DMS114 treated with DMSO at 0.1 percent for 48 hours (cell line): ENCODE data around the gene IMPDH1.

Source experiments
- DNase-seq: peaks from one replicate; lab custom pipeline; 2025; ENCODE audit not compliant: unreplicated experiment; lab: John Stamatoyannopoulos, UW

IMPDH1 gene

DNA sequence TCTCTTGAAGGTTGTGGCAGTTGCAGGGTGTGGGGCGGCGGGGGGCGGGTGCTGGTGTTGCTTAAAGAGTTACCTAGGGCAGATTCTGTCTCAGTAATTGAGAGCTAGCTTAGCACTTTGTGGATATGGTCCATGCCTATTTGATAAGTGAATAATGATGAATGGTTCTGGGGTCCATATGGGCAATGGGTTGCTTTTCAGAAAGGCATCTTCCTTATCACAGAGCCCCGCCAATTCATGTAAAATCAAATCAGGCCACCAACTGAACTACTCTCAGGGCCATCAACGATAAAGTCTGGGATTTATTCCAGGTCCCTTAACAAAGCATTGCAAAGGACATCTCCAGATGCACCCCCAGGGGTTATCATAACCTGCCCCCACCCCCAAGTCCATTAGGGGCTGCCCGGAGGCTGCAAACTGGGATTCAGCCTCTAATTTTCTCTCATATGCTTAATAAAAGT is 46.5 kb downstream of the IMPDH1 start:
- DNase-seq, result no peak

DNA sequence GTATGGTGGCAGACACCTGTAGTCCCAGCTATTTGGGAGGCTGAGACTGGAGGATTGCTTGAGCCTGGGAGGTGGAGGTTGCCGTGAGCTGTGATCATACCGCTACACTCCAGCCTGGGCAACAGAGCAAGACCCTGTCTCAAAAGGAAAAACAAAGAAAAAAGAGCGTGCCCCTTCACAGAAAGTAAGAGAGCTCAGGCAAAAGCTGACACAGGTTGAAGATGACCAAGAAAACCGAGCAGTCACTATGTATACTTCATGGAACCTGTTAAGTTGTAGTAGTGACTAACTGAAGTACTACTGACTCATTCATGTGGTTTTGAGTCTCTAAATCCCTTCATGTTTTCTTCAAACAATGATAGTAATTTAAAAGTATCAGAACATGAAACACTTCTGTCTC is 47.1 kb downstream of the IMPDH1 start:
- no peak for DNase-seq

GRCh38 chr7:128361411-128362379 is 48.1 kb downstream of the IMPDH1 start, which contains the start of gene PRRT4:
TSS of gene PRRT4 (minus strand) at chr7:128361690.
- DNase-seq, result no peak

DNA sequence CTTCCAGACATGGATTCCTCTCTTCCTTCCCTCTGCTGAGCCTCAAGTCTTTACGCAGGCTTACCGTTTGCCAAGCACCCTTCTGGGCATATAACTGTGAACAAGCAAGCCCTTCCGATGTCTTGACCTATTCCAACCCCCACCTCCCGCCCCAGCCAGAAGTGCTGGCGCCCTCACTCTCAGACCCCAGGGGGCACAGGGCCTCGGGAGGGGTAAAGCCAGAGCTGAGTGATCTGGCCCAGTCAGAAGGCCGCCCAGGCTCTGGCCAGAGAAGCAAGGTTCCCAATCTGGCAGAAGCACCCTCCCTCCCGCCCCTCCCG is 49.5 kb downstream of the IMPDH1 start:
- DNase-seq, result no peak

DNA sequence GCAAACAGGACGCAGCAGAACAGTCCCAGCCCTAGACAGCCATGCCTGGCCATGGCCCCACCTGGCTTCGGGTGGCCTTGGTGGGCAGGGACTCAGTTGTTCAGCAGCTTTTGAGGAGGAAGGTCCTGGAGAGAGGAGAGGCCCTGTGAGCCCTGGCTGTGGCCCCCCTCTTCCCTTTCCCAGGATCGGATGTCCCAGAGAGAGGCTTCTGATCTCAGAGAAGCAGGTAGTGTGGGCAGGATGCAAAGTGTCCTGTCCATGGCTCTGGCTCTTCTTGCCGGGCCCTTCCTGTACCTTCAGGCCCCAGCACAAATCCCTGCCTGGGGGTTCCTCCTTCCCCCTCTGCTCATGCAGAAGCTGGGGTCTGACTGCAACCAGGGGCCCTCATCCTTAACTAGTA is 49.8 kb downstream of the IMPDH1 start:
- DNase-seq, result no peak

GRCh38 chr7:128359336-128359735 is 50.4 kb downstream of the IMPDH1 start:
- DNase-seq, result no peak

GRCh38 chr7:128358233-128358632 is 51.5 kb downstream of the IMPDH1 start:
- DNase-seq, result no peak

- DNase-seq, result no peak
These were observed 52.6 kb downstream of the IMPDH1 start for GRCh38 chr7:128357217-128357613.

- DNase-seq, result no peak
These were observed 53.1 kb downstream of the IMPDH1 start for GRCh38 chr7:128356546-128357216.

- DNase-seq, result no peak
These were observed 56.2 kb downstream of the IMPDH1 start for GRCh38 chr7:128353610-128354009.

DNA sequence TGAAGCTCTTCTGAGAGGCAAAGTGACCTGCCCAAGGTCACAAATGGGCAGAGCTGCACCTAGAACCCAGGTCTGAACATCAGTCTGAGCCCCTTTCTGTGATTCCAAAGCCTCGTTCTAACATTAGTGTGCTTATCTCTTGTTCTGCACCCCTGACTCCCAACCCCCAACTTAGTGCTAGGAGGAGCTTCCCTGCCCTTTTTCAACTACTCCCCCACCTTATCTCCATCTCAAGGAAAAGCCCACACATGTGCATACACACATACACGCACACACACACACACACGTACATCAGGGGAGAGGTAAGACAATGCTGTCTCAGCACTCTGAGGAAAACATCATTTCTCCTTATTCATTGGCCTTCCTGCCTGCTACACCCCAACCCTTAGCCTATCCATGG is 56.6 kb downstream of the IMPDH1 start:
- DNase-seq, result no peak

DNA sequence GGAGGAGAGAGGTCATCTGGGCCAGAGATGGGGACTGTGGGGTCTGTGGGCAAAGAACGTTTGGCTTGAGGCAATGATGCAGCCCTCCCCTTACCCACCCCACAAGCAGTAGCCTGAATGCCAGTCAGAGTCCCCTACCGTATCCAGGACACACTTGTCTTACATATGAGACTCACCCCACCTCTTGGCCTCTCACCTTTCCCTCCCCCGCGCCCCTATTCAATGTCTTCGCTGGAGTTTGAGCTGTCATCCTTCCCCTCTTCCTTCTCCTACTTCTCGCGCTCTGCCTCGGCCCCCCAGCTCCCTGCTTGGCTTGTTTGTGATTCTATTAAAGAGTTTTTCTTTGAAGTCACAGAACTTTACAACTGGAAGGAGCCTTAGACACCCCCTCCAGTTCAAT is 57.1 kb downstream of the IMPDH1 start:
- no peak for DNase-seq

GRCh38 chr7:128352153-128352537 is 57.6 kb downstream of the IMPDH1 start:
- DNase-seq, result no peak

DNA sequence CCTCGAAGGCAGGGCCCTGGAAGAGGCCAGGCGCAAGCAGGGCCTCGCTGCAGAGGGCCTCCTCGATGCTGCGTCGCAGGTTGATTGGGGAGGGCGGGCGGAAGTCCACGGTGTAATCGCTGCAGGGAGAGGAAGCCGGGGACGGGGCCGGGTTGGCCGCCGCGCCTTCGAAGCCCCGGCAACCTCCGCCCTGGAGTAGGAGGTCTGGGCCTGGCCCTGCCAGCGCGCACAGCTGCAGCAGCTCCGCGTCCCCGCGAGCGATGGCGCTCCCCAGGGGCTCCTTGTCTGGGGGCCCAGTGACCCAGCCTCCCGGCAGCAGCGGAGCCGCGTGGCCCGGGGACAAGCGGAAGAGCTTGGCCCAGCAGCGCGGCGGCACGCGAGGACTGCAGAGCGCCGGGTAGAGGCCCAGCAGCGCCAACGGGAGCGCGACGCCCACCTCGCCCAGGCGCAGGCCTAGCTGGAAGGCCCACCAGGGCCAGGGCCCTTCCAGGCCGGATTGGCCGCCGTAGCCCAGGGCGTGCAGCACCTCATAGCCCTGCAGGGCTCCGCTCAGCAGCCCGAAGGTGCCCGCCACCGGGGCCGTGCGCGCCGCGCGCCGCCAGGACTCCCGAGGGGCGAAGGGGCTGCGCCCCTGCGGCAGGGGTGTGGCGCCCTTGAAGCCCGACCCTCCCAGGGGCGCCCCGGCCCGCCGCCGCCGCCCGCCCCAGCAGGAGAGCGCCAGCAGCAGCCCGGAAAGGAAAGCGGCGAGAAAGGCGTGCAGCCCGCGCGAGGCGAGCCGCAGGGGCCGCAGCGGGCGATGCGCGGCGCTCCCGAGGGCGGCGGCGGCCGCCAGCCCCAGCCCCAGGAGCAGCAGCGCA is 58.3 kb downstream of the IMPDH1 start:
- no peak for DNase-seq

DNA sequence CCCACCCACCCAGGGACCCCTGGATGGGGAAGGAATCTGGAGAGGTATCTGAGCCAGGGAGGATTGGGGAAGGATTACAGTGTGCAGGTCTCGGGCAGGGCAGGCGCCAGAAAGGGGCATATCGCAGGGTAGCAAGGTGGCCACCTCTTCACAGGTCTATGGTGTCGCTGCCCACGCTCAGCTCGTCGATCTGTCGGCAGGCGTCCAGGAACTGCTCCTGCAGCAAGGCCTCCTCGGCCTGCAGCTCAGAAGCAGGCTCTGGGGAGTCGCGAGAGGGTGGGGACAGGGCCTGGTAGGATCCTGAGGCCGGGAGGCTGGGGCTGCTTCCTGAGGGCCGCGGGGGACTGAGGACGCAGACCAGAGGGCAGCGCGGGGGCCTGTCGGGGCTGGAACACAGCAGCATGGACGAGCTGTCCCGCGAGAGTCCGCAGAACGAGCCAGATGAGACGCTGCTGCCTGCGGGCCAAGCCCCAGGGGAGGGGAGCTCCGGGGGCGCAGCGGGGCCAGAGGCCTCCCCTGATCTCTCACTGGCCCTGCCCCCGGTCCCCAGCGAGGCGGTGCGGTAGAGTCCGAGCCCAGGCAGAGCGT is 59.0 kb downstream of the IMPDH1 start:
- DNase-seq, result no peak

- DNase-seq, result no peak
These were observed 60.3 kb downstream of the IMPDH1 start for GRCh38 chr7:128349466-128349825.

DNA sequence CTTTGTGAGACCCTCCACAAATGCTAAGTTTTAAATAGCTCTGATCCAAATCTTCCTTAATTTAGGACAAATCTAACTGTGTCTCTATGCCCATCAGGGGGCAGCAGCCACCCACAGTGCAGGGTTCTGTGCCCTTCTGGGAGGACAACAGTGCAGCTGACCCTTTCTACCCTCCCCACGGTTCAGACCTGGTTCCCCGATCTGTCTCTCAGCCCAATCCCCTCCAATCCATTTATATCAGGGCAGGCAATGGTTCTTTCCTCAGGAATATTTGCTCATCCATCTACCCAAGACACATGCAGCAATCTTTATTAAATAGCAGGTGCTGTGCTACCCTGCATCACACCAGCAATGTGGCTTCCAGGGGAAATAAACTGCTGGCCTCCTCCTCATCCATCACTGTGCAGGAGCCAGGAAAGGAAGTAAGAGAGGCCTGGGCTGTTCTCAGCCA is 62.1 kb downstream of the IMPDH1 start:
- peak; percentile 37 for DNase-seq

GRCh38 chr7:128344431-128344774 is 65.4 kb downstream of the IMPDH1 start:
- DNase-seq, result no peak

DNA sequence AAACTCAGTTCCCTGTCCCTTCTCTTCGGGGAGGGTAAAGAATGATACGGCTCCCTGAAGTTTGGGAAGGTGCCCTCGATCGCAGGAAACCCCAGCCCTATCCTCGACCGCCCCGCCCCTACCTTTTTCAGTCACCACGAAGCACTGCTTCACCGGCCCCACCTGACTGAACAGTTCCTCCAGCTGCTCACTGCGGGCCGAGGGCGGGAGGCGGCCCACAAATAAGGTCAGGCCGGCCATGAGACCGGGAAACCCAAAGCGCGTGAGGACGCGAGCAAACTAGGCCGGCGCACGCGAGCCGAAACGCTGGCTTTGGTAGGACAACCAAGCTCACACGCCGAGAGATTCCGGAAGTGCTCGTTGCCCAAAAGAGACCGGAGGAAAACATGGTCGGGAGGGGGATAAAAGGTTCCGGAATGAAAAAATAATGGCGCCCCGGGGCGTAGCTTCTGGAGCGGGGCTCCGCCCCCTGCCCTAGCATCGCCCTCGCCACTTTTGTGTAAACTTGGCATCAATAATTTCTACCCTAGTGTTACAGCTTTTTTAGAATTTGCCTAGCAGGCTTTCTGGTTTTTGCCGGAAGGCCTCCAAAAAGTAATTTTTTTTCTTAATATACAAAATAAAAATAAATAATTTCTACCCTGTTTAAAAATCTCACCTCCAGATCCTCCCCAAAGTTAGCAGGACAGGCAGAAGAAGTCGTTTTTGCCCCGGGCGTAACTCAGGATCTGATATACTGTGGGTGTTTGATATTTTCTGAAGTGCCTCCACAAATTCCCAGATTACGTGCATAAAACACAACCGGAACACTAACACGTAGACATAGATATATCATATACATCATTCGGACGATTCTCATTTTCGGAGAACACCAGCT is 66.0 kb downstream of the IMPDH1 start, which contains the start of gene RBM28:
TSS of gene RBM28 (minus strand) at position 355 of the 877 bp plus-strand sequence. CDS start at position 240, 115 bp downstream.
- peak; percentile 85 for DNase-seq
